Measurements from ENCODE around the gene KMT2D.

GRCh38 chr12:49046129-49046895, 14.3 kb downstream of the KMT2D start:
- TF ChIP-seq POLR2A (IDR thresholded peaks at IDR 0.05; ENCODE audit: low read depth, low read length): no peak
- TF ChIP-seq EZH2 (IDR thresholded peaks at IDR 0.05; ENCODE audit: borderline replicate concordance, low read depth, low read length, severe bottlenecking): no peak

Measured in endothelial cell of umbilical vein (primary cell).